ENCODE data around the gene DOCK1. TPM values are rescaled to one million over a fixed set of nuclear protein-coding genes. Genes with fewer than 3 reads are reported as not detected.

The DOCK1 gene
- total RNA-seq, 1 donor from 2014 or later, result 72.6 TPM

DNA sequence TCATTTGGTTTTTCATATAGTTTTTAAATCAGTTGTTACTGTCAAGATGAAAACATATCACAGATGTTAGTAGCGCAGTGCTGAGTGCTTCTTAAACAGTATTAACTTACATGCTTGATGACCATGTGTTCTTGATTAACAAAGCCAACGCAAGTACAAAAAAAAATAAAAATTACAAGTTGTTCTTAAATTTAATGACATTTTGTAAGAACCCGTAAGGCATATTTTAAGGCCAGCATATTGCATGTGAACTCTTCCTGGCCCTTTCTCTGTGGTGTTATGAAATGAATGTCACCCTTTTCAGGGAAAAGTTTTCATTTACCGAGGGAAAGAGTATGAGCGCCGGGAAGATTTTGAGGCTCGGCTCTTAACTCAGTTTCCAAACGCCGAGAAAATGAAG is 503.5 kb downstream of the DOCK1 start:
- TF ChIP-seq EZH2phosphoT487 (IDR thresholded peaks at IDR 0.05) (no peak), EZH2 (IDR thresholded peaks at IDR 0.05) (no peak)
- TF ChIP-seq, protein P1, sequence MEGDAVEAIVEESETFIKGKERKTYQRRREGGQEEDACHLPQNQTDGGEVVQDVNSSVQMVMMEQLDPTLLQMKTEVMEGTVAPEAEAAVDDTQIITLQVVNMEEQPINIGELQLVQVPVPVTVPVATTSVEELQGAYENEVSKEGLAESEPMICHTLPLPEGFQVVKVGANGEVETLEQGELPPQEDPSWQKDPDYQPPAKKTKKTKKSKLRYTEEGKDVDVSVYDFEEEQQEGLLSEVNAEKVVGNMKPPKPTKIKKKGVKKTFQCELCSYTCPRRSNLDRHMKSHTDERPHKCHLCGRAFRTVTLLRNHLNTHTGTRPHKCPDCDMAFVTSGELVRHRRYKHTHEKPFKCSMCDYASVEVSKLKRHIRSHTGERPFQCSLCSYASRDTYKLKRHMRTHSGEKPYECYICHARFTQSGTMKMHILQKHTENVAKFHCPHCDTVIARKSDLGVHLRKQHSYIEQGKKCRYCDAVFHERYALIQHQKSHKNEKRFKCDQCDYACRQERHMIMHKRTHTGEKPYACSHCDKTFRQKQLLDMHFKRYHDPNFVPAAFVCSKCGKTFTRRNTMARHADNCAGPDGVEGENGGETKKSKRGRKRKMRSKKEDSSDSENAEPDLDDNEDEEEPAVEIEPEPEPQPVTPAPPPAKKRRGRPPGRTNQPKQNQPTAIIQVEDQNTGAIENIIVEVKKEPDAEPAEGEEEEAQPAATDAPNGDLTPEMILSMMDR (IDR thresholded peaks at IDR 0.05), result no peak
- no peaks in the 10 kb centered on the region for H3K27me3 Mint-ChIP-seq (ENCODE audit: insufficient read depth, low read depth)

DNA sequence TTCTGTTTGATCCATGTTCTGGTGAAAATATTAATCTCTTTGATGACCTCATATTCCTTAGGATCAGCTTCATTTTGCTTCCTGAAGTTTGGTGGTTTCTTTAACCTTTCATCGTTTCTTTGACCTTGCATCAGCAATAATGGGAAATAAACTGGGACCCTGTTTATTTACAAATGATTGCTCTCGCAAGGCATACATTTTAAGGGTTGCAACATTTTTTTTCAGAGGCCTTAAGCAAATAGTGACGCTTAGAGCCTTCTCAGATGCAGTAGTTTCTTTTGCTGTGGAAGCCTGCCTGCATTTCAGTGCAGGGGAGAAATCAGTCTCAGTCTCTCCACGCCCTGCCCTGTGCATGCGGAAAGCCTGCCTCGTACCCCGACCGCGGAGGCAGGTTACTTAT is 504.8 kb downstream of the DOCK1 start:
- Mint-ChIP-seq H3K36me3 (peaks cover 6% of the 10 kb centered on the region), H3K9me3 (no peaks in the 10 kb centered on the region), H3K4me1 (peaks cover 27% of the 10 kb centered on the region), H3K27ac (peak overlapping the region; percentile 29), H3K4me3 (no peak overlapping the region), H3K27me3 (ENCODE audit: insufficient read depth, low read depth) (no peaks in the 10 kb centered on the region)
- no peak for DNase-seq (ENCODE audit: low spot score)
- TF ChIP-seq EZH2phosphoT487 (IDR thresholded peaks at IDR 0.05) (no peak), EZH2 (IDR thresholded peaks at IDR 0.05) (no peak)
- TF ChIP-seq, protein P1 (IDR thresholded peaks at IDR 0.05), result no peak
- Histone ChIP-seq H3K4me2 (no peak overlapping the region), H3K27ac (no peak overlapping the region), H3K27me3 (no peaks in the 10 kb centered on the region), H3F3A (ENCODE audit: low read depth) (no peaks in the 10 kb centered on the region), H3K9ac (no peak overlapping the region), H3K9me3 (ENCODE audit: low read depth) (no peaks in the 10 kb centered on the region), H4K20me1 (ENCODE audit: low read depth) (no peaks in the 10 kb centered on the region), H2AFZ (replicated peaks) (no peak overlapping the region), H3K4me1 (peaks cover 19% of the 10 kb centered on the region), H3K36me3 (no peaks in the 10 kb centered on the region), H3K79me2 (ENCODE audit: low read depth) (no peaks in the 10 kb centered on the region), H3K4me3 (no peak overlapping the region)

More for the DNA sequence above, 503.5 kb downstream of the DOCK1 start:
- Mint-ChIP-seq H3K4me1 (peaks cover 20% of the 10 kb centered on the region), H3K4me3 (no peak overlapping the region), H3K36me3 (peaks cover 10% of the 10 kb centered on the region), H3K27ac (no peak overlapping the region), H3K9me3 (no peaks in the 10 kb centered on the region)
- no peaks in the 10 kb centered on the region for H4K20me1 ChIP-seq (ENCODE audit: low read depth)
- H3K9me3 ChIP-seq (ENCODE audit: low read depth), result no peaks in the 10 kb centered on the region
- DNase-seq (ENCODE audit: low spot score), result no peak
- no peaks in the 10 kb centered on the region for H3K79me2 ChIP-seq (ENCODE audit: low read depth)
- H3K9ac ChIP-seq, result no peak overlapping the region
- H3K4me3 ChIP-seq, result no peak overlapping the region
- H3K4me1 ChIP-seq, result peaks cover 6% of the 10 kb centered on the region
- no peak overlapping the region for H3K4me2 ChIP-seq
- no peaks in the 10 kb centered on the region for H3K27me3 ChIP-seq
- no peaks in the 10 kb centered on the region for H3K36me3 ChIP-seq
- no peaks in the 10 kb centered on the region for H3F3A ChIP-seq (ENCODE audit: low read depth)
- no peak overlapping the region for H3K27ac ChIP-seq
- H2AFZ ChIP-seq (replicated peaks), result no peak overlapping the region

DNA sequence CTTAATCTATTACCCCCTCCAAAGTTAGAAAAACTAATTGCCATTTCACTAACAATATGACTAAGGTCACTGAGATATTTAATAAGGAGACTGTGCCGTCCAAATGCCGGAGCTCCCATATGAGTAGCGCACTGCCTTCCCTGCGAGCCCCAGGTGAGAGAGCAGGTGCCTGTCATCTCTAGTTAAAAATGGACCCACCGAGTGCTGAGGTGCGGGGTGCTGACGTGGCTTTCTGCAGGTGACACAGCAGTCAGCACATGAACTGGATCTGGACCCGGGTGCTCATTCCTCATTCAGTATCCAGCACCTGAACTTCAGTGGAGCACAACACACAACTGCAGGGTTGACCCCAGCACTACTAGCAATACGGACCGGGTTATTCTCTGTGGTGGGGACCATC is 505.8 kb downstream of the DOCK1 start:
- H3K9me3 ChIP-seq (ENCODE audit: low read depth), result no peaks in the 10 kb centered on the region
- Mint-ChIP-seq H3K27ac (no peak overlapping the region), H3K9me3 (no peaks in the 10 kb centered on the region), H3K27me3 (ENCODE audit: insufficient read depth, low read depth) (no peaks in the 10 kb centered on the region), H3K36me3 (peaks cover 4% of the 10 kb centered on the region), H3K4me1 (peaks cover 32% of the 10 kb centered on the region), H3K4me3 (no peak overlapping the region)
- H3K4me2 ChIP-seq, result no peak overlapping the region
- no peak overlapping the region for H2AFZ ChIP-seq (replicated peaks)
- peaks cover 3% of the 10 kb centered on the region for H3F3A ChIP-seq (ENCODE audit: low read depth)
- no peaks in the 10 kb centered on the region for H3K36me3 ChIP-seq
- H3K79me2 ChIP-seq (ENCODE audit: low read depth), result no peaks in the 10 kb centered on the region
- no peak for TF ChIP-seq EZH2 (IDR thresholded peaks at IDR 0.05)
- TF ChIP-seq, protein P1 (IDR thresholded peaks at IDR 0.05), result no peak
- TF ChIP-seq EZH2phosphoT487 (IDR thresholded peaks at IDR 0.05), result no peak
- H3K27ac ChIP-seq, result no peak overlapping the region
- DNase-seq (ENCODE audit: low spot score), result no peak
- H3K4me3 ChIP-seq, result no peak overlapping the region
- no peak overlapping the region for H3K9ac ChIP-seq
- no peaks in the 10 kb centered on the region for H3K27me3 ChIP-seq
- peaks cover 29% of the 10 kb centered on the region for H3K4me1 ChIP-seq
- no peaks in the 10 kb centered on the region for H4K20me1 ChIP-seq (ENCODE audit: low read depth)
